ENCODE measurements around the gene POU4F3. TPM values are rescaled to one million over a fixed set of nuclear protein-coding genes. Genes with fewer than 3 reads are reported as not detected.

The POU4F3 gene
- total RNA-seq, 4 donors from 2014 or later, result not detected

GRCh38 chr5:146302406-146302805 is 36.2 kb upstream of the POU4F3 start:
- no peak for DNase-seq
- Histone ChIP-seq H3K4me1 (no peaks in the 10 kb centered on the region), H3K27ac (no peak overlapping the region), H3K36me3 (no peaks in the 10 kb centered on the region), H3K27me3 (no peaks in the 10 kb centered on the region), H3K4me3 (no peak overlapping the region), H3K9me3 (no peaks in the 10 kb centered on the region)
- no peak for TF ChIP-seq POLR2A (IDR thresholded peaks at IDR 0.05)
- no peak for TF ChIP-seq CTCF (IDR thresholded peaks at IDR 0.05)

- Histone ChIP-seq H3K27me3 (no peaks in the 10 kb centered on the region), H3K36me3 (no peaks in the 10 kb centered on the region), H3K27ac (no peak overlapping the region), H3K4me3 (no peak overlapping the region), H3K4me1 (no peaks in the 10 kb centered on the region), H3K9me3 (no peaks in the 10 kb centered on the region)
- TF ChIP-seq POLR2A (IDR thresholded peaks at IDR 0.05) (no peak), CTCF (IDR thresholded peaks at IDR 0.05) (no peak)
- no peak for DNase-seq
These were observed 31.8 kb upstream of the POU4F3 start for GRCh38 chr5:146306838-146307237.

GRCh38 chr5:146307796-146308195 is 30.8 kb upstream of the POU4F3 start:
- Histone ChIP-seq H3K4me3 (no peak overlapping the region), H3K27ac (no peak overlapping the region), H3K36me3 (no peaks in the 10 kb centered on the region), H3K27me3 (no peaks in the 10 kb centered on the region), H3K4me1 (no peaks in the 10 kb centered on the region), H3K9me3 (no peaks in the 10 kb centered on the region)
- TF ChIP-seq CTCF (IDR thresholded peaks at IDR 0.05), result no peak
- TF ChIP-seq POLR2A (IDR thresholded peaks at IDR 0.05), result no peak
- no peak for DNase-seq

DNA sequence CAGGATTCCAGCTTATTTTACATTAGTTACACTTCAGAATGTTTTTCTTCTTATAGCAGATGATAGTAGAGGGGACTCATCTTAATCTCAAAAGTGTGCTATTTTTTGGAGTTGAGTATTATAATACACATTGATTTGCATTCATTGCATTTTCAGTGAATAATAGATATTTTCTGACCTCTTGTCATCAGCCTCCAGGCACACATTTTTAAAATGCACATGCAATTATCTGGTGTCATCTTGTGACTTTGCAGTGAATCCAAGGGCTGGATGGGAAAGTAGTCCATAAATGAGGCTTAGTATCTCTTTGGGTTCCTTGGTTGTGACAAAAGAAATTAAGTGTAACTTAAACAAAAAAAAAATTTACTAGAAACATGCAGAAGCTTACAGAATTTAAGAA is 28.1 kb upstream of the POU4F3 start:
- no peak overlapping the region for H3K27ac ChIP-seq

GRCh38 chr5:146311278-146311677 is 27.4 kb upstream of the POU4F3 start:
- Histone ChIP-seq H3K36me3 (no peaks in the 10 kb centered on the region), H3K27ac (no peak overlapping the region), H3K9me3 (no peaks in the 10 kb centered on the region), H3K4me3 (no peak overlapping the region), H3K27me3 (no peaks in the 10 kb centered on the region), H3K4me1 (no peaks in the 10 kb centered on the region)
- TF ChIP-seq POLR2A (IDR thresholded peaks at IDR 0.05) (no peak), CTCF (IDR thresholded peaks at IDR 0.05) (no peak)
- DNase-seq, result no peak

More for the DNA sequence above, 28.1 kb upstream of the POU4F3 start:
- no peaks in the 10 kb centered on the region for H3K9me3 ChIP-seq
- no peaks in the 10 kb centered on the region for H3K36me3 ChIP-seq
- no peak for DNase-seq
- H3K4me3 ChIP-seq, result no peak overlapping the region
- no peaks in the 10 kb centered on the region for H3K4me1 ChIP-seq
- H3K27me3 ChIP-seq, result no peaks in the 10 kb centered on the region
- TF ChIP-seq POLR2A (IDR thresholded peaks at IDR 0.05) (no peak), CTCF (IDR thresholded peaks at IDR 0.05) (no peak)

DNA sequence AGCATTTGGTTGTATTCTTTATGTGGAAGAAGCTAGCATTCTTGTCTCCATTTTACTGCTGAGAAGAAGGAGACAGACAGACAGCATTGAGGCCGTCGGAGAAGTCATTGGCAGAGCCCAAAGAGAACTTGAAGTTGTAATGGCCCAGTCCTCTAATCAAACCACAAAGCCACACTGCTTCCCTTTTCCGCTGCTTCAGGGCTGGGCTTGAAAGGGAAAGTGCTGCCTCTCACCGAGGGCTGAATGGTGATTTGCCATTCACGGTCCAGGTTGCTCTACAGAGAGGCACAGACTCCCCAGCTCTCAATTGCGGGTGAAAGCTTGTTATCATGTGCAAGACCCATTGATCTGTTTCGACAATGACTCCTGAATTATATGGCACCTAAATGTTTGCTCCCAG is 25.6 kb upstream of the POU4F3 start:
- Histone ChIP-seq H3K27me3 (no peaks in the 10 kb centered on the region), H3K4me1 (no peaks in the 10 kb centered on the region), H3K27ac (no peak overlapping the region), H3K36me3 (no peaks in the 10 kb centered on the region), H3K4me3 (no peak overlapping the region), H3K9me3 (no peaks in the 10 kb centered on the region)
- DNase-seq, result no peak
- no peak for TF ChIP-seq POLR2A (IDR thresholded peaks at IDR 0.05)
- TF ChIP-seq CTCF (IDR thresholded peaks at IDR 0.05), result no peak

All from Peyer's patch (tissue), 4 donors.